Keratinocyte (primary cell): Measurements from ENCODE around the gene BDKRB1. TPM values are rescaled to one million over a fixed set of nuclear protein-coding genes. Genes with fewer than 3 reads are reported as not detected.

Experiments
- DNase-seq: peaks from one replicate; pipeline ENCODE4 v3.0.0-alpha.2; 2011; ENCODE audit warnings: low read depth, missing footprints, low spot score
- FAIRE-seq: peaks from 2 replicates; lab custom pipeline; 2011; peaks lifted over from hg19 to GRCh38; lab: Jason Lieb, UNC
- H2AFZ ChIP-seq: 2 replicates; pipeline ENCODE4 v1.6.0; 2012; ENCODE audit warnings: low read length, control low read depth, inconsistent platforms; ENCODE audit not compliant: control insufficient read depth
- H3K27ac ChIP-seq: 2 replicates; pipeline ENCODE4 v1.5.1; 2011; ENCODE audit warnings: low read length; ENCODE audit not compliant: control insufficient read depth, insufficient read depth
- H3K27me3 ChIP-seq: 3 replicates; pipeline ENCODE4 v1.6.0; 2011; ENCODE audit warnings: low read length; ENCODE audit not compliant: control insufficient read depth, insufficient read depth; ENCODE audit errors: extremely low read depth
- H3K36me3 ChIP-seq, 2 experiments: 2 replicates in 1 of 2; 3 replicates in 1 of 2; pipeline ENCODE4 v1.5.1; 2011; ENCODE audit warnings: low read length in 2 of 2, mild to moderate bottlenecking in 1 of 2; ENCODE audit not compliant: control insufficient read depth in 2 of 2, insufficient read depth in 2 of 2; ENCODE audit errors: extremely low read depth in 1 of 2
- H3K4me1 ChIP-seq: 3 replicates; pipeline ENCODE4 v1.5.1; 2011; ENCODE audit warnings: low read length; ENCODE audit not compliant: control insufficient read depth, insufficient read depth; ENCODE audit errors: extremely low read depth
- H3K4me2 ChIP-seq: 3 replicates; pipeline ENCODE4 v1.6.0; 2011; ENCODE audit warnings: low read depth, low read length; ENCODE audit not compliant: control insufficient read depth, insufficient read depth; ENCODE audit errors: extremely low read depth
- H3K4me3 ChIP-seq, 3 experiments: fragments of 200-600 bp in 1 of 3; sonication (generic) in 1 of 3; 2 replicates in 2 of 3; 3 replicates in 1 of 3; pipeline ENCODE4 v1.5.1; 2011 to 2016; ENCODE audit warnings: low read length in 3 of 3, mild to moderate bottlenecking in 3 of 3, control low read depth in 2 of 3, inconsistent platforms in 1 of 3, low read depth in 1 of 3, mixed read lengths in 1 of 3, mixed run types in 1 of 3, moderate library complexity in 1 of 3; ENCODE audit not compliant: control insufficient read depth in 2 of 3, insufficient read depth in 2 of 3; ENCODE audit errors: extremely low read depth in 1 of 3
- H3K79me2 ChIP-seq: 2 replicates; pipeline ENCODE4 v1.6.0; 2012; ENCODE audit warnings: low read length; ENCODE audit not compliant: control insufficient read depth, insufficient read depth
- H3K9ac ChIP-seq: 3 replicates; pipeline ENCODE4 v1.6.0; 2011; ENCODE audit warnings: low read length; ENCODE audit not compliant: control insufficient read depth, insufficient read depth; ENCODE audit errors: extremely low read depth
- H3K9me1 ChIP-seq: 3 replicates; pipeline ENCODE4 v1.6.0; 2011; ENCODE audit warnings: low read length; ENCODE audit not compliant: control insufficient read depth, insufficient read depth; ENCODE audit errors: extremely low read depth
- H3K9me3 ChIP-seq: 2 replicates; pipeline ENCODE4 v1.5.1; 2012; ENCODE audit warnings: low read depth, low read length; ENCODE audit not compliant: control insufficient read depth
- H4K20me1 ChIP-seq: 3 replicates; pipeline ENCODE4 v1.6.0; 2011; ENCODE audit warnings: low read length; ENCODE audit not compliant: control insufficient read depth, insufficient read depth; ENCODE audit errors: extremely low read depth
- EZH2 ChIP-seq: IDR thresholded peaks from one replicate; pipeline ENCODE4 v1.6.1; 2012; ENCODE audit warnings: inconsistent platforms, mild to moderate bottlenecking, low read length, moderate library complexity
- dilution Hi-C: fragments of 300-500 bp; cut with MboI; formaldehyde crosslinking; loops from one replicate; pipeline ENCODE4 v1.7.0; 2020; ENCODE audit warnings: low sequenced_read_pairs; ENCODE audit not compliant: extremely low pct_ligation_motif_present
- polyA plus RNA-seq, 5 experiments: library from polyadenylated mRNA; depleted of rRNA in 3 of 5; stranded (reverse) in 3 of 5; stranded (forward) in 1 of 5; unstranded in 1 of 5; fragments of >200 nt; gene quantifications; 1 replicate in 1 of 5; 2 replicates in 3 of 5; 3 replicates in 1 of 5; pipeline versions ENCODE4 v1.2.1 to v1.2.3, GENCODE V29; 2011 to 2012; ENCODE audit warnings: missing spikeins in 2 of 5, low read depth in 1 of 5, low replicate concordance in 1 of 5
- TF ChIP-seq, protein P1 (sequence below), 3 experiments: IDR thresholded peaks in 1 of 3; conservative IDR thresholded peaks in 1 of 3; optimal IDR thresholded peaks in 1 of 3; 2 replicates in 2 of 3; 3 replicates in 1 of 3; pipeline versions ENCODE3 to v1.5.1; 2011; ENCODE audit warnings: low read length in 3 of 3, mild to moderate bottlenecking in 3 of 3, moderate library complexity in 2 of 3, control low read depth in 1 of 3, inconsistent platforms in 1 of 3; ENCODE audit not compliant: insufficient read depth in 2 of 3; ENCODE audit errors: extremely low read depth in 1 of 3

BDKRB1 gene
- polyA plus RNA-seq, 1 donor (not counting 4 experiments of a cell fraction or from before 2014, with no cell fraction given) = 3.4 TPM

DNA sequence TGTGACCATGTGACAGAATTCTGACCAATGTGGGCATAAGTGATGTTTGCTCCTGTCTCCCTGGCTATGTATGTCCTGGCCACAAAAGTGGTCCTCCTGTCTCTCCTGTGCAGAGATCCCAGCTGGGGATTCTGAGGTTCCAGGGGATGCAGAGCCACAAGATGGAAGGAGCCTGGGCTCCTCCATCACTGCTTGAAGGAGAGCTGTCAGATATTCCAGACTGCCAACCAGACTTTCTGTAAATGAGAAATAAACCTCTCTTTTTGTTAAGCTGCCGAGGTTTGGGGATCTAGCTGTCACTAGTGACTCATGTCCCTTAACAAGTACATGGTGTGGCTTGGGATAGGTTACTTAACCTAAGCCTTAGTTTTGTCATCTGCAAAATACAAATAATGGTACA is 21.9 kb downstream of the BDKRB1 start:
- no peaks in the 10 kb centered on the region for H3K79me2 ChIP-seq
- no peak overlapping the region for H3K27ac ChIP-seq
- DNase-seq (no peak), FAIRE-seq (no peak)
- dilution Hi-C loops = no loop called here
- H3K4me3 ChIP-seq = no peak overlapping the region
- peaks cover 10% of the 10 kb centered on the region for H3K4me1 ChIP-seq
- peaks cover 7% of the 10 kb centered on the region for H3K9me3 ChIP-seq
- H4K20me1 ChIP-seq = no peaks in the 10 kb centered on the region
- H3K27me3 ChIP-seq = no peaks in the 10 kb centered on the region
- H3K9ac ChIP-seq = no peak overlapping the region
- TF ChIP-seq EZH2 = no peak
- TF ChIP-seq, protein P1, sequence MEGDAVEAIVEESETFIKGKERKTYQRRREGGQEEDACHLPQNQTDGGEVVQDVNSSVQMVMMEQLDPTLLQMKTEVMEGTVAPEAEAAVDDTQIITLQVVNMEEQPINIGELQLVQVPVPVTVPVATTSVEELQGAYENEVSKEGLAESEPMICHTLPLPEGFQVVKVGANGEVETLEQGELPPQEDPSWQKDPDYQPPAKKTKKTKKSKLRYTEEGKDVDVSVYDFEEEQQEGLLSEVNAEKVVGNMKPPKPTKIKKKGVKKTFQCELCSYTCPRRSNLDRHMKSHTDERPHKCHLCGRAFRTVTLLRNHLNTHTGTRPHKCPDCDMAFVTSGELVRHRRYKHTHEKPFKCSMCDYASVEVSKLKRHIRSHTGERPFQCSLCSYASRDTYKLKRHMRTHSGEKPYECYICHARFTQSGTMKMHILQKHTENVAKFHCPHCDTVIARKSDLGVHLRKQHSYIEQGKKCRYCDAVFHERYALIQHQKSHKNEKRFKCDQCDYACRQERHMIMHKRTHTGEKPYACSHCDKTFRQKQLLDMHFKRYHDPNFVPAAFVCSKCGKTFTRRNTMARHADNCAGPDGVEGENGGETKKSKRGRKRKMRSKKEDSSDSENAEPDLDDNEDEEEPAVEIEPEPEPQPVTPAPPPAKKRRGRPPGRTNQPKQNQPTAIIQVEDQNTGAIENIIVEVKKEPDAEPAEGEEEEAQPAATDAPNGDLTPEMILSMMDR (optimal IDR thresholded peaks at IDR 0.05 in 1 of 3, IDR thresholded peaks at IDR 0.05 in 1 of 3, conservative IDR thresholded peaks at IDR 0.05 in 1 of 3; ENCODE audit: extremely low read depth in 1 of 3, insufficient read depth in 2 of 3, low read length in 3 of 3) = no peak
- no peak overlapping the region for H3K4me2 ChIP-seq
- H3K36me3 ChIP-seq = peaks cover 1% of the 10 kb centered on the region in 2 experiments
- no peaks in the 10 kb centered on the region for H3K9me1 ChIP-seq
- H2AFZ ChIP-seq = no peak overlapping the region

DNA sequence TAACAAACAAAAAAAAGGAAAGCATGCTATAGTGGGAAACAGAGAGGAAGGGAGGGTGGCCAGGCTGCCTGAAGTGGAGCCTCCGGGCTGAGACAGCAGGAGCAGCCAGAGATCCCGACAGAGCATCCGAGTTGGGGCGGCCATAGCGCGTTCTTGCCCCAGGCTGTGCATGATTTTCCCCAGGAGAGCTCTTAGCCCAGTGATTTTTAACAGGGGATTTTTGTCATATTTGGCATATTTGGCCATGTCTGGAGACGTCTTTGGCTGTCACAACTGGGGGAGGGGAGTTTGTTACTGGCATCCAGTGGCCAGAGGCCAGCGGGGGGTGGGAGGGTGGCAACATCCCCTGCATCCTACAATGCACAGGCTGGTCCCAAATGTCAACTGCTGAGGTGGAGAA is 23.6 kb downstream of the BDKRB1 start:
- Histone ChIP-seq H4K20me1 (no peaks in the 10 kb centered on the region), H3K79me2 (no peaks in the 10 kb centered on the region), H3K4me2 (no peak overlapping the region), H3K27ac (no peak overlapping the region), H3K9me3 (peaks cover 7% of the 10 kb centered on the region), H3K36me3 (peaks cover 3 to 7% of the 10 kb centered on the region in 2 experiments), H3K27me3 (no peaks in the 10 kb centered on the region), H3K9me1 (no peaks in the 10 kb centered on the region), H2AFZ (no peak overlapping the region), H3K4me1 (no peaks in the 10 kb centered on the region), H3K4me3 (no peak overlapping the region), H3K9ac (no peak overlapping the region)
- dilution Hi-C loops = no loop called here
- TF ChIP-seq, protein P1 (optimal IDR thresholded peaks at IDR 0.05 in 1 of 3, IDR thresholded peaks at IDR 0.05 in 1 of 3, conservative IDR thresholded peaks at IDR 0.05 in 1 of 3; ENCODE audit: extremely low read depth in 1 of 3, insufficient read depth in 2 of 3, low read length in 3 of 3) = no peak
- no peak for TF ChIP-seq EZH2
- FAIRE-seq (no peak), DNase-seq (no peak)
